B cell (primary cell): ENCODE data around the gene BTG1.
"Not testable (repeated sequence)": the region's sequence is repeated elsewhere in the genome, so short reads cannot be mapped to it uniquely, and the experiment has no call there.

ENCODE experiments used
- EZH2 ChIP-seq: IDR thresholded peaks from 2 replicates; pipeline ENCODE4 v1.6.1; 2012; ENCODE audit warnings: borderline replicate concordance, low read depth, mild to moderate bottlenecking, moderate library complexity, low read length; ENCODE audit not compliant: insufficient read depth, poor library complexity, severe bottlenecking
- TF ChIP-seq, protein P1 (sequence below): fragments of 200-600 bp; IDR thresholded peaks from one replicate; pipeline ENCODE4 v1.8.0; 2022; ENCODE audit warnings: antibody characterized with exemption, mild to moderate bottlenecking

DNA sequence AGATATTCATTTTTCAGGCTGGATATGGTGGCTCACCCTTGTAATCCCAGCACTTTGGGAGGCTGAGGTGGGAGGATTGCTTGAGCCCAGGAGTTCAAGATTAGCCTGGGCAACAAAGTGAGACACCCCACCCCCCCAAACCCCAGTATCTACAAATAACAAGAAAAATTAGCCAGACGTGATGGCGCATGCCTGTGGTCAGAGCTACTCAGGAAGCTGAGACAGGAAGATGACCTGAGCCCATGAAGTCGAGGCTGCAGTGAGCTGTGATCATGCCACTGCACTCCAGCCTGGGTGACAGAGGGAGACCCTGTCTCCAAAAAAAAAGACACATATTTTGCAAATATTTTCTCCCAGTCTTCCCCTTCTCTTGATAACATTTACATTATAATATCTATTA lies 51.3 kb downstream of the BTG1 start:
- TF ChIP-seq, protein P1, sequence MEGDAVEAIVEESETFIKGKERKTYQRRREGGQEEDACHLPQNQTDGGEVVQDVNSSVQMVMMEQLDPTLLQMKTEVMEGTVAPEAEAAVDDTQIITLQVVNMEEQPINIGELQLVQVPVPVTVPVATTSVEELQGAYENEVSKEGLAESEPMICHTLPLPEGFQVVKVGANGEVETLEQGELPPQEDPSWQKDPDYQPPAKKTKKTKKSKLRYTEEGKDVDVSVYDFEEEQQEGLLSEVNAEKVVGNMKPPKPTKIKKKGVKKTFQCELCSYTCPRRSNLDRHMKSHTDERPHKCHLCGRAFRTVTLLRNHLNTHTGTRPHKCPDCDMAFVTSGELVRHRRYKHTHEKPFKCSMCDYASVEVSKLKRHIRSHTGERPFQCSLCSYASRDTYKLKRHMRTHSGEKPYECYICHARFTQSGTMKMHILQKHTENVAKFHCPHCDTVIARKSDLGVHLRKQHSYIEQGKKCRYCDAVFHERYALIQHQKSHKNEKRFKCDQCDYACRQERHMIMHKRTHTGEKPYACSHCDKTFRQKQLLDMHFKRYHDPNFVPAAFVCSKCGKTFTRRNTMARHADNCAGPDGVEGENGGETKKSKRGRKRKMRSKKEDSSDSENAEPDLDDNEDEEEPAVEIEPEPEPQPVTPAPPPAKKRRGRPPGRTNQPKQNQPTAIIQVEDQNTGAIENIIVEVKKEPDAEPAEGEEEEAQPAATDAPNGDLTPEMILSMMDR: not testable (repeated sequence)
- TF ChIP-seq EZH2: not testable (repeated sequence)
